ENCODE results near the gene SPNS2. TPM values are rescaled to one million over a fixed set of nuclear protein-coding genes. Genes with fewer than 3 reads are reported as not detected.

Gene SPNS2
- total RNA-seq, 2 donors from 2014 or later, result 0.16 to 0.64 TPM

DNA sequence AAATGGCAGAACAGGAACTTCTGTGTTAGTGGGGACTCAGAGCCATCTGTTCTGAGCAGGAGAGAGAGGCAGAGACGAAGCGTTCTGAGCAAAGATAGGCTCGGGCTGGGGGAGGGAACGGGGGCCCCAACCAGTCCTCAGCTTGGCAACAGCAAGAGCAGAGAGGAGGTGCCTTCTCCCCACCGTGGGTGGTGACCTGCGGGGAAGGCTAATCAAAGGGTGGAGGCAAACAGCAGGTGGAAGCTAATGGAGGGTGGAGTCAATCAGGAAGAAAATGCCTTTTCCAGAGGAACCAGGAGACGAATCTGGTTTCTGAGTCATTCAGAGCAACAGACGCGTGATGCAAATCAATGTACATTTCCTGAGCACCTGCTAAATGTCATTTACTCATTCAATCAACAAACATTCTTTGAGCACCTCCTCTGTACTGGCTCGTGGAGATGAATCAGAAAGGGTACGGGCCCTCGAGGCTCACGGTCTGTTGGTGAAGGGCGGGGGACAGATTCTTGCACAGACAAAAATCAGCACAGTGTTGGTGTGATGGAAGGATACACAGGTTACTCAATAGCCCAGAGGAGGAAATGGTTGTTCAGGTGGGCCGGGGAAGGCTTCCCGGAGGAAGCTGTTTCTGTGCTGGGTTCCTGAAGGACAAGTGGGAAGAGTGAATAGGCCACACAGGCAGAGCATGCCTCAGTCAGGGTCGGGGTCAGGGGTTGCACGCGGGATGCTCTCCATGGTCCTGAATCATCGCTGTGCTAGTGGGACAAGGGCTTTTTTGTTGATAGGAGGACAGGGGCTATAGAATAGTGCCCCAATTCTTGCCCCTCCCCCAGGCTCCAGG is 5.7 kb upstream of the SPNS2 start:
- H3K27ac Mint-ChIP-seq, result peak overlapping the region in 1 of 2 donors; percentile 48
- ATAC-seq (peak; percentile 44 to 66), DNase-seq (ENCODE audit: low spot score in 2 of 2) (peak in 1 of 2 donors; percentile 36)
- H3K36me3 Mint-ChIP-seq, result no peaks in the 10 kb centered on the region
- H3K9me3 Mint-ChIP-seq, result no peaks in the 10 kb centered on the region

DNA sequence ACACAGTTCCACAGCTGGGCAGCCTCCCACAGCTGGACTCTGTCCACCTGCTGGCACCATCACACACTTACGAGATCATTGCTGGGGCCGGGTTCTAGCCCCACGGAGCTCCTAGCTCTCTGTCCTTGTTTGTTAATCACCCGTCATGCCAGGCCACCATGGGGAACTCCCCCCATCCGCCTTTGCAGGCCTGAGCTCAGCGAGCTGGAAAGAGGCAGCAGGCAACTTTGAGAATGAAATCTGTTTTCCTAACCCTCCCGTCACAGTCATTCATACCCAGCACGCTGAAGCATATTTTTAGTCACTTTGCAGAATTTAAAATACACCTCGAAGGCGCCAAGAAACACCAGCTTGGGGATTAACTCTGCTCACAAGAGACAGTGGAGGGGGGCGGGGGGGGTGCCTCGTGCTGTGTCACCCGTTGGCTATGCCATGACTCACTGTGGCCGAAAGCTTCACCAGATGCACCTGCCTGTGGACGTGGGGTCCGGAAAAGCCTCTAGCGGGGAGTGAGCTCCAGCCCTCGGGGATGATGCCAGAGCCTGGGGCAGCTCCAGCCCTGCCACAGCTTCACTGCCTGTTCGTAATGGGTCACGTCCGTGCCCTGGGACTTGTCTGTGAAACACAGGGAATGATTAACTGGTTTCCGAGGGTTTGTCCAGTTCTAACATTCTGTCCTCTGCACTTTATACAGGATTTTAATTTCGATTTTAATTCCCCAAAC is 1.4 kb upstream of the SPNS2 start:
- ATAC-seq, result no peak
- H3K27ac Mint-ChIP-seq, result no peak overlapping the region
- no peak for DNase-seq (ENCODE audit: low spot score in 2 of 2)
- no peaks in the 10 kb centered on the region for H3K9me3 Mint-ChIP-seq
- H3K36me3 Mint-ChIP-seq, result no peaks in the 10 kb centered on the region

DNA sequence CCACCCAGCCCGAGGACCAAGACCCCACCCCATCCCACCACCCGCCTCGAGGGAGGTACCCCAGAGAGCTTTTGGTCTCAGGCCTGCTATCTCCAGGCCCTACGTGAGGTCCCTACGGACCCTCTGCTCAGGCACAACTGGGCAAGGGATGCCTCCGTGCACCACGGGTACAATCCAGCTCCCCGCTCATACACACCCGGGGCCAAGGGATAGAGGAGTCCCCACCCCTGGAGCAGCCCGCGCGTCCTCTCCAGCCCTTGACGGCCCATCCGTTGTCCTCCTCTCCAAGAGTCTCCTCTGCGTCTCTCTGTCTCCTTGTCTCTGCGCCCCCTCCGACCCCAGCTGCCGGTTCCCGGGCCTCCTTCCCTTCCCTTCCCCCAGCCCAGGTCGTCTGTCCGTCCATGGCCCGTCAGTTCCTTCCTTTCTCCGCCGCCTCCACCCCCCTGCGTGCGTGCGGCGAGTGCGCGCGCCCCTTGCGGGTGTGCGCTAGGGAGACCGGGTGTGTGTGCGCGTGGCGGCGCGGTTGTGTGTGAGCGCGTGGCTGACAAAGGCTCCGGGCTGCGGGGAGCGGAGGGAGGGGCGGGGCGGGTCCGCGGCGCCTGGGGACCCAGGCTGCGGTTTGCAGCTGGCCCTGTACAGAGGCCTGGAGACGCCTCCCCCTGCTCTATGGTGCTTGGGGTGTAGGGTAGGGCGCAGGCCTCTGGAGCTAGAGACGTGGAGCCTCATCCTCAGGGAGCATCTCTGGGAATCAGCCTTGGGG is 930 bp downstream of the SPNS2 start:
- no peaks in the 10 kb centered on the region for H3K36me3 Mint-ChIP-seq
- peak; percentile 18 to 21 for ATAC-seq
- H3K27ac Mint-ChIP-seq, result no peak overlapping the region
- H3K9me3 Mint-ChIP-seq, result no peaks in the 10 kb centered on the region
- no peak for DNase-seq (ENCODE audit: low spot score in 2 of 2)

DNA sequence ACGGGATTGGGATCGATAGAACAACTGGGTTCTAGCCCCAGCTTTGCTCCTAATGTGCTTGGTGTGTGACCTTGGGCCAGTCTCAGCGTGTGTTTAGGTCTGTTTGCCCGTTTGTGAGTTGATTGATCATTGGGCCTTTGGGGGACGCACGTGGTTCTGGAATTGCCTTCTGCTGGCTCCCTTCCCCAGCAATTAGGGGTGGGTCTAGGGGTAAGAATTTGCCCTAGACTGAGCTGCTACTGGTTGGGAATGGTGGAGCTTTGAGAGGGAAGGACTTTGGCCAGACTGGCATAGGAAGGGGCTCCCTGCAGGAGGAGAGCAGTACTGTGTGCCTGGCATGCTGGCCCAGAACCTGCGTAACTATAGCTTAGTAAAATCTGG is 1.5 kb downstream of the SPNS2 start:
- H3K36me3 Mint-ChIP-seq, result no peaks in the 10 kb centered on the region
- ATAC-seq (no peak), DNase-seq (ENCODE audit: low spot score in 2 of 2) (no peak)
- H3K27ac Mint-ChIP-seq, result no peak overlapping the region
- H3K9me3 Mint-ChIP-seq, result no peaks in the 10 kb centered on the region

DNA sequence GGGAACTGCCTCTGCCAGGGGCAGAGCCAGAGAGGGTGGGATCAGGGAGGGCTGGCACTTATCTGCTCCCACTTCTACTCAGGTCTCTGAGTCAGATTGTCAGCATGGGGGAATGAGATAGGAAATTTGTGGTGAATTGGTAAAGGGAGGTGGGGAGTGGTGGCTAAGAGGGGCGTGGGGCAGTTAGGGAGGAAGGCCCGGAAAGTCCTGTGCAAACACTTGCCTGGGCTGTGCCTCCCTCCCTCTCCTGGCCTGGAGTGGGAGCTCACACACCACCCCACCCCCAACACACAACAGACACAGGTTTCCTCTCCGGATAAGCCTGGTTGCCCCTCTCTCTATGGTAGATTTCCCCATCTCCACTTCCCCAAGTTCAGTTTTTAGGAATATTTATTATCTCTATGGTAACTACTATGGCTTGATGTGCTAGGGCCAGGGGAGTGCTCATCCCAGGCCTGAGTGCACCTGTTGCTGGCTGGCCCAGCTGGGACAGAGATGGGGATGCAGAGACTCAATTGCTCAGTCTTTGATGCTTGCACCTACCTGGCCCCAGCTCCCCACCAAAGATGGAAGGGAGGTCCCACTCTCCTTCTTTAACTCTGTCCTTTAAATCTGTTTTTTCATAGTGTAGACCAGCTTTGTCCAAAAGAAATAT is 2.7 kb downstream of the SPNS2 start:
- DNase-seq (ENCODE audit: low spot score in 2 of 2) (no peak), ATAC-seq (no peak)
- H3K36me3 Mint-ChIP-seq, result no peaks in the 10 kb centered on the region
- no peaks in the 10 kb centered on the region for H3K9me3 Mint-ChIP-seq
- H3K27ac Mint-ChIP-seq, result no peak overlapping the region

DNA sequence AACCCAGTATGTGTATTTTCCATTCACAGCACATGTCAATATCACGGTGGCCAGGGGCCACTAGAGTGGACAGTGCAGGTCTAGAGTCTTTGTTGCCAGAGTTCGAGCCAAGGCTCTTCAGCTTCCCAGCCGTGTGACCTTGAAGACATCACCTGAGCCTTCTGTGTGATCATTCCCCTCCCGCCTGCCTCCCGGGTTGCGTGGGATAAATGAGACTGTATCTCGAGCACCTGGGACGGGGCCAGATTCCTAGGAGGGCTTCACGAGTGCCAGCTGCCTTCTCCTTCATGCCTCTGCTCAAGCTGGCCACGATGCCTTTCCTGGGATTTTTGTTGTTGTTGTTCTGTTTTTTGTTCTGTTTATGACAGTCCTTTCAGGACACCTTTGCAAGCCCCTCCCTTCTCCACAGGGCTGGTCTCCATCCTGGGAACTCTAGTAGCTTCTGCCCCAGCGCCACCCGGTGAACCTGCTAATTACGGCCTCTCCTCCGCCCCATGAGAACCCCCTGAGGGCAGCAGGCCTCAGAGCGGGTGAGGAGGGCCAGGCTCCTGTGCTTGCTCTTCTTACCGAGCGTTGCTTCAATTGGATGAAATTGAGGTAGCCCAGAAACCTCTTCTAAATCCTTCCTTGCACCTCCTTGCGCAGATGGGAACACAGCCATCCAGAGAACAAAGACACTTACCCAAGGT is 3.9 kb downstream of the SPNS2 start:
- ATAC-seq (no peak), DNase-seq (ENCODE audit: low spot score in 2 of 2) (no peak)
- Mint-ChIP-seq H3K9me3 (no peaks in the 10 kb centered on the region), H3K27ac (no peak overlapping the region), H3K36me3 (no peaks in the 10 kb centered on the region)

DNA sequence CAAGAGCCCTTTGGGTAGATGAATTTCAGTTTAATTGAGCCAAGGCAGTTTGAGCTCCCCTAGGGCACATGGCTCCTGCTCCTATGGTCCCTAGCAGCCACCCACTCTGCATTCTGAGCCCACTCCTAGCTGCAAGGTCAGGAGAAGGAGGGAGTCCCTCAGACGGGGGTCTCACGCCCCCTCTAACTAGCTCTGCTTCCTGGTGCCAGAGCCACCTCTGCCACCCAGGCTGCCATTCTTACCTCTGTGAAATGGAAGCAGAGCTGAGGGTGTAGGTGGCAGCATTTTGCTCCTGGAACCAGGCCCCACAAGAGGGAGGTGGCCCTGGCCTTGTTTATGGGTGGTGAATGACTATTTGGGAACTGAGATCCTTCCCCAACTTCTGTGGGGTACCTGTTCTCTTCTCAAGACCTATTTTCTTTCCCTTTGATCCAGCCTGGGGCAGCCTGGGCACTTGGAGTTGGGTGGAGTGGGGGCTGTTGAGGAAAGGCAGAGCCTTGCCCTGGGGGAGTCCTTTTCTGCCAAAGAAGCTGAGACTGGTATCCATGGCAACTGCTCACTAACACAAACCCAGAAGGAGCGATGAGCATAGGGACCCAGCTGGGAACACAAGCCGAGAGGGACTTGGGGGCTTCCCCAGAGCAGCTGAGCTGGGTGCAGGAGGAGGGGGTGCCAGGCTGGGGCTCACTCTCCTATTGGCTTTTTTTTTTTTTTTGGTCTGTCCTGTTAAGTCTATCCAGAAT is 4.8 kb downstream of the SPNS2 start:
- no peaks in the 10 kb centered on the region for H3K9me3 Mint-ChIP-seq
- no peak overlapping the region for H3K27ac Mint-ChIP-seq
- no peak for ATAC-seq
- H3K36me3 Mint-ChIP-seq, result no peaks in the 10 kb centered on the region
- DNase-seq (ENCODE audit: low spot score in 2 of 2), result no peak

DNA sequence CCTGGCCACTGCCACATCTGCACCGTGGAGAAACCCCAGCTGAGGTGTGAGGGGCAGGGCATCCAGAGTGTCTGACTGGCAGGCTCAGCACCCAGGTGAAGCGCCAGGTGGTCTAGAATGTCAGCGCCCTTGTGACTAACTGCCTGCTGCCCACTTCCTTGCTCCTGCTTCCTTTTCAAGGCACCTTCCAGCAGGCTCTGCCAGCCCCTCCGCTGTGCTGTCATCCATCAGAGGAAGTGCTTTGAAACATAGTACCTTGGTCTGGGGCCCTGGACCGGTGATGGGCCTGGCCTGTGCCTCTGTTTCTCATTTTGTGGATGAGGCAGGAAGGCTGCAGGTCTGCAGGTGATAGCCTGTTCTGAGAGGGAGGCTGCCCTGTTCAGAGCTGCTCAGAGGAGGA is 5.5 kb downstream of the SPNS2 start:
- ATAC-seq, result peak; percentile 21 to 26
- no peak for DNase-seq (ENCODE audit: low spot score in 2 of 2)
- no peak overlapping the region for H3K27ac Mint-ChIP-seq
- H3K36me3 Mint-ChIP-seq, result no peaks in the 10 kb centered on the region
- no peaks in the 10 kb centered on the region for H3K9me3 Mint-ChIP-seq

DNA sequence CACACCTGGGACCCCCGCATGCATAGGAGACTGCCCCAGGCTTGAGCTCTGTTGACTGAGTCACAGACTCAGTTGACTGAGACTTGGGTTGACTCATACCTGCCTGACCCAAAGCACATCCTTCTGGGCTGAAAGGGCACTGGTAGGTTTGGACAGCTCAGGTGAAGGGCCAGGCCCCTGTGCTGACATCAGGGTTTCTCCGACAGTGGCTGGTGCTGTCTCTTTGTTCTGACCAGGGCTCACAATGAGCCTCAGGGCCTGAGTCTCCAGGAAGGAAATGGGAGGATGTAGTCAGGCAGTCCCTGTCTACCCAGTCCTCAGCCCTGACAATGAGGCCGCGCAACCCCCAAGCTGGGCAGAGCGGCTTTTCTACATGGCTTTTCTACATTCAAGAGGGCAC is 6.5 kb downstream of the SPNS2 start:
- H3K36me3 Mint-ChIP-seq, result no peaks in the 10 kb centered on the region
- ATAC-seq (peak in 1 of 2 donors; percentile 56), DNase-seq (ENCODE audit: low spot score in 2 of 2) (no peak)
- H3K27ac Mint-ChIP-seq, result no peak overlapping the region
- no peaks in the 10 kb centered on the region for H3K9me3 Mint-ChIP-seq

DNA sequence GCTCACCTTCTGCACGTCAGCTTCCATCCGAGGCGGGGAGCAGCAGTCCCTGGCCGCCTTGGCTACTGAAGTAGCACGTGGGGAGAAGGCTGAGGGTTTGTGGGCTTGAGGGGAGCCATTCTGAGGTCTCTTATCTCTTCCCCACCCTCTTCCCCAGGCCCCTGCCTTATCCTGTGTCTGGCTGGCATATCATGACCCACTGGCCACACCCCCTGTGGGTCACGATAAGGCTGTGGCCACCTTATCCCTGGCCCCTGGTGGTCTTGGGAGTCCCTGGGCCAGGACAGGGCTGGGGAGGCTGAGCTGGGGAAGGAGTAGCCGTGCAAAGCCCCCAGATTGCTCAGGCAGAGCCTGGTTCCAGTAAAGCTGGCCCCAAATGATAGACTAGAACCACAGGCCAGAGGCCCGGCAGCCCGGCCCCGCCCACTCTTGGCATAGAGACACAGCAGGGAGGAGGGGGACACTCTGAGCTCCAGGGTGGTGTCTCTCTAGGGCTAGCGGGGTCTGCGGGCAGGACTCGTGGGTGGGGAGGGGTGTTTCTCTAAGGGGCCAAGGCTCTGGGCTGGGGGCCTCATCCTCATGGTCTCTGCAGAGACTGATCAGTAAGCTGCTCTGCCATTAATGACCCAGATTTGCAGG is 7.6 kb downstream of the SPNS2 start:
- no peak overlapping the region for H3K27ac Mint-ChIP-seq
- no peaks in the 10 kb centered on the region for H3K9me3 Mint-ChIP-seq
- H3K36me3 Mint-ChIP-seq, result no peaks in the 10 kb centered on the region
- no peak for ATAC-seq
- DNase-seq (ENCODE audit: low spot score in 2 of 2), result no peak

DNA sequence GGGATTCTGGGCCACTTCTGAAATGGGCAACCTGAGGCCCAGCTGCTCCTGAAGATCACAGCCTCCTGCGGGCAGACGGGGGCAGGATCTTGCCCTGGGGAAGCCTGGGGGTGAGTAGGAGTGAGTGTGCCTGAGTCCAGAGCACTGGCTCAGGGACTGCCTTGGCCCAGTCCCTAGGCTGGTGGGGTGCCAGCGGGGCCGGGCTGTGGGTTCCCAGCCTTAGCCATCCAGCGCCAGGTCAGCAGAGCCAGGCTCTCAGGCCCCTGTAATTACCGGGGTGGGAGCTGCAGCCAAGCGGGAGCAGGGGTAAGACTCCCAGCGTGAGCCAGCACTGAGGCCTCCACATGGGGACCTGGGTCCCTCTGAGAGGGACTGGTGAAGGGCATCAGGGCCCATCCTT is 8.2 kb downstream of the SPNS2 start:
- ATAC-seq (no peak), DNase-seq (ENCODE audit: low spot score in 2 of 2) (no peak)
- Mint-ChIP-seq H3K9me3 (no peaks in the 10 kb centered on the region), H3K36me3 (no peaks in the 10 kb centered on the region), H3K27ac (no peak overlapping the region)

DNA sequence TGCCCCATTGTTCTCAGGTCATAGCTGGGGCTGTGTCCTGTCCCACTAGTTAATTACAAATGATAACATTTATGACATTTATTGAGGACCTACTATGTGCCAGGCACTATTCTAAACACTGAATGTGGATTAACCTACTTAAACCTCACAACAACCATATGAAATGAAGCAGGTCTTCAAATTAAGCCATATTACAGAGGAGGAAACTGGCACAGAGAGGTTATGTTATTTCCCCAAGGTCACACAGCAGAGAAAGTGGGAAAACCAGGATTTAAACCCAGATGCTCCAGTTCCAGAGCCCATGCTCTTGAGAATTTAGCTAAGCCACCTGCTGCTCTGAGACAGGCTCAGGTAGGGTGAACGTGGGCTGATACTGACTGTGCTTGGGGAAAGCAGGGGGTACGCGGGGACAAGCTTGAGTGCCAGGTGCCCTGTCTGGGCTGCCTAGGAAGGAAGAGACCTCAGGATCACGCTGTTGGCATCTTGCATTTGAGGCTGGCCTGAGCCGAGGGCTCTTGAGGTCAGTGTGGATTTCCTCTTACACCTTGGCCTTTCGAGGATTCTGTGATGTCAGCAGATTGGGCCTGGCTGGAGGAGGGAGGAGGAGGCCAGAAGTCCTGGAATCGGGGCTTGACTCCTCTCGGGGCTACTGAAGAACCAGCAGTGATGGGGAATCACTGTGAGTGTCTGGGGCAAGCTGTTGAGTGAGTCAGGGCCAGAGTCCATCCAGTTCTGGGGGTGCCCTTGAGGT is 8.9 kb downstream of the SPNS2 start:
- no peaks in the 10 kb centered on the region for H3K36me3 Mint-ChIP-seq
- DNase-seq (ENCODE audit: low spot score in 2 of 2), result no peak
- H3K9me3 Mint-ChIP-seq, result no peaks in the 10 kb centered on the region
- peak overlapping the region in 1 of 2 donors; percentile 39 for H3K27ac Mint-ChIP-seq
- ATAC-seq, result no peak

DNA sequence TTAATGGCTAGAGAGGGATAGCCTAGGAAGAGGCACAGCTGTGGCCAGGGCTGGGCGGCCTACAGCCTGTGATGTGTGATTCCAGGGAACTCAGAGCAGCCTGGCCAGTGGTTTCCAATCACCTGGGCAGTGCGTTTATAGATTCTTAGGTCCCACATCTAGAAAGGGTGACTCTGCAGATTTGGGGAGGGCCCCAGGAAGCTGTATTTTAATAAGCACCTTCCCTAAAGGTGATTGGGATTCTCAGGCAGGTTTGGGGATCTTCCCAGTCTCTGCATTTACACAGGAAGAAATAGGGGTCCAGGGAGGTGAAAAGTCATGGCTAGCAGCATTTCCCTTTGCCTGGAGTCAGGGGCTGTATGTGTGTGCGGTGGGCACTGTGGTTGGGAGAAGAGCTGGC is 9.5 kb downstream of the SPNS2 start:
- Mint-ChIP-seq H3K36me3 (no peaks in the 10 kb centered on the region), H3K27ac (peak overlapping the region in 1 of 2 donors; percentile 39), H3K9me3 (no peaks in the 10 kb centered on the region)
- ATAC-seq (no peak), DNase-seq (ENCODE audit: low spot score in 2 of 2) (no peak)

DNA sequence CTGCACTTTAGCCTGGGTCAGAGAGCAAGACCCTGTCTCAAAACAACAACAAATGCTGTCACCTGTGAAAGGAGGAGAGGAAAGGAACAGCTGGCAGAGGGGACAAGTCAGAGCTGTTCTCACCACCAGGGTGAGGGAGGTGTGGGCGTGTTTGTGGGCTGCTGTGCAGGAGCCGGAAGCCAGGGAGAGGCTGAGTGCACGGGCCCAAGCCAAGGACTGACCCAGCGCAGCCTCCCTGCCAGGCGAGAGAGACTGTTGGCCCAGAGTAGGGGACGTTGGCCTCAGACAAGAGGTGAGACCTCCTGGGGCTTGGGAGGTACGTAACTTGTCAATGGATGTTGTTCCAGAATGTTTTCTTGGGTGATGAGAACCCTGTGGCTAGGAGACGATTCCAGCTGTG is 10.7 kb downstream of the SPNS2 start:
- no peaks in the 10 kb centered on the region for H3K9me3 Mint-ChIP-seq
- ATAC-seq, result peak; percentile 73 to 77
- H3K27ac Mint-ChIP-seq, result peak overlapping the region in 1 of 2 donors; percentile 39
- no peak for DNase-seq (ENCODE audit: low spot score in 2 of 2)
- H3K36me3 Mint-ChIP-seq, result no peaks in the 10 kb centered on the region

Measured in activated naive CD4-positive, alpha-beta T cell treated with anti-CD3 and anti-CD28 coated beads, Interleukin-2, amount 50 U/mL, for 72 hours (primary cell).